DND-41 (cell line): ENCODE data around the gene DLGAP1.

Source experiments
- ATAC-seq: fragments of 200-7000 bp; cut with Tn5 transposase; 3 replicates; pipeline ENCODE4 v1.9.1; 2021; ENCODE audit warnings: low read depth; ENCODE audit not compliant: insufficient read depth
- DNase-seq: peaks from one replicate; pipeline ENCODE4 v3.0.0-alpha.2; 2020
- H2AFZ ChIP-seq: 2 replicates; pipeline ENCODE4 v1.6.0; 2012; ENCODE audit warnings: low read depth, low read length
- H3K27ac ChIP-seq: 2 replicates; pipeline ENCODE4 v1.5.1; 2012; ENCODE audit warnings: low read length, inconsistent platforms
- H3K27me3 ChIP-seq: fragments of 200-600 bp; sonication (generic); 2 replicates; pipeline ENCODE4 v1.6.0; 2012; ENCODE audit warnings: low read length, mild to moderate bottlenecking, inconsistent platforms; ENCODE audit not compliant: insufficient read depth, poor library complexity
- H3K36me3 ChIP-seq: 2 replicates; pipeline ENCODE4 v1.5.1; 2012; ENCODE audit warnings: low read length, inconsistent platforms; ENCODE audit not compliant: insufficient read depth
- H3K4me1 ChIP-seq: 2 replicates; pipeline ENCODE4 v1.5.1; 2012; ENCODE audit warnings: mild to moderate bottlenecking, low read length; ENCODE audit not compliant: insufficient read depth
- H3K4me2 ChIP-seq: 2 replicates; pipeline ENCODE4 v1.6.0; 2012; ENCODE audit warnings: mild to moderate bottlenecking, moderate library complexity, low read length, inconsistent platforms; ENCODE audit not compliant: insufficient read depth
- H3K4me3 ChIP-seq, 2 experiments: fragments of 200-600 bp in 1 of 2; shearing (Covaris generic) in 1 of 2; 2 replicates each; pipeline ENCODE4 v1.5.1; 2012 to 2016; ENCODE audit warnings: inconsistent platforms in 2 of 2, low read length in 2 of 2, mild to moderate bottlenecking in 2 of 2, low read depth in 1 of 2, moderate library complexity in 1 of 2
- H3K79me2 ChIP-seq: 2 replicates; pipeline ENCODE4 v1.6.0; 2012; ENCODE audit warnings: low read length, inconsistent platforms; ENCODE audit not compliant: insufficient read depth
- H3K9ac ChIP-seq: 2 replicates; pipeline ENCODE4 v1.6.0; 2012; ENCODE audit warnings: low read depth, mild to moderate bottlenecking, inconsistent platforms, low read length, moderate library complexity
- H3K9me3 ChIP-seq: 2 replicates; pipeline ENCODE4 v1.5.1; 2012; ENCODE audit warnings: low read length, moderate library complexity, mild to moderate bottlenecking, inconsistent platforms; ENCODE audit not compliant: insufficient read depth, severe bottlenecking
- H4K20me1 ChIP-seq: 2 replicates; pipeline ENCODE4 v1.6.0; 2012; ENCODE audit warnings: low read length; ENCODE audit not compliant: insufficient read depth
- CTCF ChIP-seq: IDR thresholded peaks from 2 replicates; pipeline ENCODE4 v1.5.1; 2012; ENCODE audit warnings: borderline replicate concordance, low read length, moderate library complexity, mild to moderate bottlenecking; ENCODE audit not compliant: poor library complexity, severe bottlenecking; ENCODE audit errors: extremely low read depth
- EZH2 ChIP-seq: IDR thresholded peaks from 3 replicates; pipeline ENCODE4 v1.6.1; 2012; ENCODE audit warnings: borderline replicate concordance, low read depth, mild to moderate bottlenecking, moderate library complexity, low read length, inconsistent platforms; ENCODE audit not compliant: severe bottlenecking

DLGAP1 gene

DNA sequence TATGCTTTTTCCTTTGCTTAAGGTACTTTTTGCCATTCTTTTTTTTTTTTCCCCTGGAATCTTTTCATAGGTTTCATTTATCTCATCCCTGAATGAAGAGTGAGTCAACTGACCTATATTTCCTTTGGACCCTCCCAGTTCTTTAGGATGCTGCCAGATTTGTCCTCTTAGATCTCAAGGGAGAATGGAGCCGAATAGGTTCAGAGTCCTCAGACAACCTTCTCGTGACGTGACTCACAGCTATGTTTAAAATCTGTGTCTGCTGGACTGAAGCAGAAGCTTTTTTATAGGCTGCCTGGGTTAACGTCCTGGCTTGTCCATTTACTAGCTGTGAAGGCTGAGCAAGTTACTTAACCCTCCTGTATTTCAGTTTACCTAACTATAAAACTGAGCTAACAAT lies 358.6 kb downstream of the DLGAP1 start:
- Histone ChIP-seq H3K4me3 (no peak overlapping the region), H3K9ac (no peak overlapping the region), H3K79me2 (no peaks in the 10 kb centered on the region), H4K20me1 (no peaks in the 10 kb centered on the region), H3K9me3 (no peaks in the 10 kb centered on the region), H3K36me3 (no peaks in the 10 kb centered on the region), H3K27me3 (no peaks in the 10 kb centered on the region), H3K4me2 (no peak overlapping the region), H3K27ac (no peak overlapping the region), H3K4me1 (no peaks in the 10 kb centered on the region), H2AFZ (no peak overlapping the region)
- DNase-seq (no peak), ATAC-seq (no peak)
- TF ChIP-seq CTCF: no peak
- TF ChIP-seq EZH2: no peak

GRCh38 chr18:4093676-4094075 lies 361.4 kb downstream of the DLGAP1 start:
- TF ChIP-seq EZH2 (no peak), CTCF (no peak)
- Histone ChIP-seq H3K27me3 (no peaks in the 10 kb centered on the region), H3K4me2 (no peak overlapping the region), H3K36me3 (no peaks in the 10 kb centered on the region), H3K9ac (no peak overlapping the region), H4K20me1 (no peaks in the 10 kb centered on the region), H3K27ac (no peak overlapping the region), H3K4me3 (no peak overlapping the region), H3K9me3 (no peaks in the 10 kb centered on the region), H3K4me1 (no peaks in the 10 kb centered on the region), H2AFZ (no peak overlapping the region), H3K79me2 (no peaks in the 10 kb centered on the region)
- no peak for ATAC-seq
- no peak for DNase-seq

- no peak overlapping the region for H2AFZ ChIP-seq
- H4K20me1 ChIP-seq: no peaks in the 10 kb centered on the region
- H3K27ac ChIP-seq: no peak overlapping the region
- H3K27me3 ChIP-seq: no peaks in the 10 kb centered on the region
- no peak for ATAC-seq
- no peak for DNase-seq
- H3K79me2 ChIP-seq: no peaks in the 10 kb centered on the region
- H3K4me1 ChIP-seq: no peaks in the 10 kb centered on the region
- H3K4me3 ChIP-seq: no peak overlapping the region
- H3K36me3 ChIP-seq: no peaks in the 10 kb centered on the region
- H3K4me2 ChIP-seq: no peak overlapping the region
- no peak overlapping the region for H3K9ac ChIP-seq
- TF ChIP-seq EZH2 (no peak), CTCF (no peak)
- H3K9me3 ChIP-seq: no peaks in the 10 kb centered on the region
These were observed 370.7 kb downstream of the DLGAP1 start for GRCh38 chr18:4084382-4084900.

GRCh38 chr18:4078246-4078645 lies 376.9 kb downstream of the DLGAP1 start:
- no peak for TF ChIP-seq EZH2
- Histone ChIP-seq H3K79me2 (no peaks in the 10 kb centered on the region), H3K4me3 (no peak overlapping the region), H3K9me3 (no peaks in the 10 kb centered on the region), H2AFZ (no peak overlapping the region), H3K27me3 (no peaks in the 10 kb centered on the region), H3K36me3 (no peaks in the 10 kb centered on the region), H3K4me2 (no peak overlapping the region), H3K27ac (no peak overlapping the region), H3K9ac (no peak overlapping the region), H3K4me1 (no peaks in the 10 kb centered on the region), H4K20me1 (no peaks in the 10 kb centered on the region)
- ATAC-seq: no peak
- DNase-seq: no peak
